Uterus (tissue), 2 donors: ENCODE data around the gene ZNF765.
"Not testable (repeated sequence)": the region's sequence is repeated elsewhere in the genome, so short reads cannot be mapped to it uniquely, and the experiment has no call there.

Experiments
- CTCF ChIP-seq, 4 experiments: fragments of 200-600 bp in 2 of 4; fragments of 450-650 bp in 2 of 4; sonication (generic) in 2 of 4; IDR thresholded peaks; one replicate each; pipeline ENCODE4 v1.5.1; 2016 to 2019; ENCODE audit warnings: antibody characterized with exemption in 4 of 4, mild to moderate bottlenecking in 2 of 4, moderate library complexity in 1 of 4
- POLR2A ChIP-seq, 2 donors: fragments of 450-650 bp; IDR thresholded peaks; one replicate each; pipeline ENCODE4 v1.6.1; 2016; ENCODE audit warnings: antibody characterized with exemption in 2 of 2, mild to moderate bottlenecking in 1 of 2, moderate library complexity in 1 of 2

- not testable (repeated sequence) for TF ChIP-seq POLR2A, CTCF (IDR thresholded peaks at IDR 0.05)
Measured at GRCh38 chr19:53447196-53447595, 52.2 kb downstream of the ZNF765 start.
